ENCODE measurements around the gene MGA. TPM values are rescaled to one million over a fixed set of nuclear protein-coding genes. Genes with fewer than 3 reads are reported as not detected.

The MGA gene
- total RNA-seq, 1 donor from 2014 or later: 32.6 TPM

- Histone ChIP-seq H3K27me3 (ENCODE audit: insufficient read depth, low read length) (no peaks in the 10 kb centered on the region), H3K4me2 (ENCODE audit: low read length) (peak overlapping the region; percentile 89), H2AFZ (ENCODE audit: low read depth, low read length) (peak overlapping the region; percentile 99), H3K9me3 (ENCODE audit: insufficient read depth, low read depth, low read length) (peaks cover 4% of the 10 kb centered on the region), H4K20me1 (ENCODE audit: insufficient read depth, low read length) (no peaks in the 10 kb centered on the region), H3K79me2 (ENCODE audit: insufficient read depth, low read length) (no peaks in the 10 kb centered on the region), H3K36me3 (ENCODE audit: insufficient read depth, low read length) (no peaks in the 10 kb centered on the region), H3K4me1 (ENCODE audit: insufficient read depth, low read length) (peaks cover 7% of the 10 kb centered on the region), H3K9ac (ENCODE audit: low read length) (peak overlapping the region; percentile 76), H3K27ac (ENCODE audit: low read depth, low read length) (peak overlapping the region; percentile 65), H3K4me3 (ENCODE audit: insufficient read depth, low read depth, low read length) (peak overlapping the region; percentile 63)
- Mint-ChIP-seq H3K9me3 (ENCODE audit: unreplicated experiment) (peaks cover 16% of the 10 kb centered on the region), H3K4me3 (ENCODE audit: unreplicated experiment) (peak overlapping the region; percentile 85), H3K27me3 (ENCODE audit: low read depth, unreplicated experiment) (no peaks in the 10 kb centered on the region), H3K27ac (ENCODE audit: unreplicated experiment) (peak overlapping the region; percentile 75), H3K4me1 (ENCODE audit: low read depth, unreplicated experiment) (no peaks in the 10 kb centered on the region), H3K36me3 (ENCODE audit: low read depth, unreplicated experiment) (no peaks in the 10 kb centered on the region)
- no peak for TF ChIP-seq EZH2 (IDR thresholded peaks at IDR 0.05; ENCODE audit: insufficient read depth, low read length)
- no peak for TF ChIP-seq CTCF (IDR thresholded peaks at IDR 0.05; ENCODE audit: insufficient read depth, low read depth, low read length)
- peak; percentile 80 for DNase-seq (ENCODE audit: low read depth)
- FAIRE-seq: no peak
Measured at GRCh38 chr15:41621200-41622193, 38.7 kb upstream of the MGA start.

- H3K9ac ChIP-seq (ENCODE audit: low read length): no peak overlapping the region
Measured at GRCh38 chr15:41622901-41623300, 37.3 kb upstream of the MGA start.

More at GRCh38 chr15:41622901-41623300, 37.3 kb upstream of the MGA start:
- H3K9me3 ChIP-seq (ENCODE audit: insufficient read depth, low read depth, low read length): no peaks in the 10 kb centered on the region
- no peaks in the 10 kb centered on the region for H3K4me1 Mint-ChIP-seq (ENCODE audit: low read depth, unreplicated experiment)
- H3K4me2 ChIP-seq (ENCODE audit: low read length): no peak overlapping the region
- no peaks in the 10 kb centered on the region for H3K79me2 ChIP-seq (ENCODE audit: insufficient read depth, low read length)
- H3K27me3 Mint-ChIP-seq (ENCODE audit: low read depth, unreplicated experiment): no peaks in the 10 kb centered on the region
- DNase-seq (ENCODE audit: low read depth): peak; percentile 47
- no peak overlapping the region for H3K27ac ChIP-seq (ENCODE audit: low read depth, low read length)
- TF ChIP-seq EZH2 (IDR thresholded peaks at IDR 0.05; ENCODE audit: insufficient read depth, low read length) (no peak), CTCF (IDR thresholded peaks at IDR 0.05; ENCODE audit: insufficient read depth, low read depth, low read length) (no peak)
- FAIRE-seq: no peak
- H2AFZ ChIP-seq (ENCODE audit: low read depth, low read length): no peak overlapping the region
- H3K4me3 ChIP-seq (ENCODE audit: insufficient read depth, low read depth, low read length): no peak overlapping the region
- H3K9me3 Mint-ChIP-seq (ENCODE audit: unreplicated experiment): peaks cover 6% of the 10 kb centered on the region
- no peaks in the 10 kb centered on the region for H3K27me3 ChIP-seq (ENCODE audit: insufficient read depth, low read length)
- no peaks in the 10 kb centered on the region for H4K20me1 ChIP-seq (ENCODE audit: insufficient read depth, low read length)
- peaks cover 7% of the 10 kb centered on the region for H3K4me1 ChIP-seq (ENCODE audit: insufficient read depth, low read length)
- no peak overlapping the region for H3K4me3 Mint-ChIP-seq (ENCODE audit: unreplicated experiment)
- H3K36me3 ChIP-seq (ENCODE audit: insufficient read depth, low read length): no peaks in the 10 kb centered on the region
- H3K27ac Mint-ChIP-seq (ENCODE audit: unreplicated experiment): no peak overlapping the region
- H3K36me3 Mint-ChIP-seq (ENCODE audit: low read depth, unreplicated experiment): no peaks in the 10 kb centered on the region

All from astrocyte (in vitro differentiated cells and primary cell).